GM15510 (cell line): Measurements from ENCODE around the gene LHX3.

ENCODE experiments used
- POLR2A ChIP-seq: IDR thresholded peaks from 3 replicates; pipeline ENCODE4 v1.6.1; 2011; ENCODE audit warnings: borderline replicate concordance; ENCODE audit not compliant: insufficient read length; ENCODE audit errors: extremely low read depth

The LHX3 gene

DNA sequence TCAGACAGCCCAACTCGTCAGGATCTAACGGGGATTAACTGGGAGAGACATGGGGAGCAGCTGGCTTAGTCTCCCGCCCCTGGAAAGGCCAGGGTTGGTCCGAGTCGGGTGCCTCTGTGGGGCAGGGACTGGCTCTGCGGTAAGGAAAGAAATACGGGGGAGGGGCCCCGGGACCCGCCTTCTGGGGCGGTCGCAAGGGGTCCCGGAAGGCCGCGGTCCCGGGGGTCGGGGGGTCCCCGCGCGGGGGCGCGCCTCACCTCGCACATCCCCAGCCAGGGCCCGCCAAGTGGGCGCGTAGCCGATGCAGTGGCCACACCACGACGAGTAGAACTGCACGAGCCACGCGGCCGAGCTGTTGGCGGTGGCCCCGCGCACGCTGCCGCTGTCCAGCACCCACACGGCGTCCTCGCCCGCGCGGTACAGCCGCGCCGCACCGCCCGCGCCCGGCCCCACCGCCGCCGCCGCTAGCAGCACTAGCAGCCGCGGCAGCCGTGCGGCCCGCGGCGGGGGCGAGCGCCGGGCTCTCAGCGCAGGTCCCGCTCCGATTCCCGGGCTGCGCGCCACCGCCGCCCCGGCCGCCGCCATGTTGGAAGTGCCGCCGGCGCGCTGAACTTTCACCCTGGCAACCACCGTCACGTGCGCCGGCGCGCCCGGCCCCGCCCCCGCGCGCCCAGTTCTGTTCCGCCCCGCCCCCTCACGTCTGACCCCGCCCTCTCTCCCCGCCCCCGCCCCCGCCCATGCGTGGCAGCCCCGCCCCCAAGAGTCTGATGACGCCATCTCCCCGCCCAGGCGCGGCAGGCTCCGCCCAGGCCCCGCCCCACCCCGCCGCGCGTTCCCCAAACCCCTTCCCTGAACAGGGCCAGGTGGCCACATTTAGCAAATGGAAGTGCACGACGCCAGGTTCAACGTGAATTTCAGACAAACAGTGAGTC, 40.6 kb upstream of the LHX3 start, which contains the start of gene QSOX2:
Gene QSOX2 (minus strand): TSS at position 594 of the 932 bp plus-strand sequence. CDS start 9 bp downstream, at position 585.
- peak; percentile 65 for TF ChIP-seq POLR2A

DNA sequence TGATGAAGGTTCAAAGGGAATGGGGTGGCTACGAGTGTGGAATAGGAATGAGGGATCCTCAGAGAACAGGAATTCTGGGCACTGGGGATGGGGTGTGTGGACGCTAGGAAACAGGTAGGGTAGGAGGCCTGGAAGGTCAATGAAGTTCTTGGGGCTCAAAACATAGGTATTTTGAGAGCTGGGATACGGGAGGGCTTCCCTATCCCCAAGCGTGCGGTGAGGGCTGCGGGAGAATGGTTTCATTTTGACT, 40.0 kb upstream of the LHX3 start:
- no peak for TF ChIP-seq POLR2A

GRCh38 chr9:136244122-136244968, 39.4 kb upstream of the LHX3 start:
- peak; percentile 29 for TF ChIP-seq POLR2A

GRCh38 chr9:136243631-136244030, 38.7 kb upstream of the LHX3 start:
- TF ChIP-seq POLR2A: no peak

DNA sequence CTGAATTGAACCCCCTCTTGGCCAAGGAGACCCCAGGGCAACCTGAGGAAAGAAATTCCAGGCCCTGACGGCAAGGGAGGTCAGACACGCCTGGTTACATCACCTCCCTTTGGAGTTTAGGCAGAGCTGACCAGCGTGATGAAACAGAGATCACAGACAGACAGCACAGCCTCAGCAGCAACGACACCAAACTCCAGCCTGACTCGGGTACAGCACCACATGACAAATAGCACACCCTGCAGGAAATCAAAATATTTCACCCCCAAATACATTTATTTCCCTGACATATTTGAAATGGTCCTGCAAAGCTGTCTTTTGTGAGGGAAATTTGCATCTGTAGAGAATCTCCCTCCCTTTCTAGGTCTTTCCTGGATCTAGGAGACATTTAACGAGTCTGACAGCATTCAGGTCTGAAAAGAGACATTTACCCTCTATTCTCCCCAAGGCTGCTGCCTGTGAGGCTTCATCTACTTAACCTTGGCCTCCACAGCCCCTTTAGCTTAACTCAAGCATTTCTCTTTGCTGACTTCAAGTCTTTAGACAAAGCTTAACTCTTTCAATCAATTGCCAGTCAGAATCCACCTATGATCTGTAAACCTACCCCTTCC, 38.1 kb upstream of the LHX3 start:
- TF ChIP-seq POLR2A: no peak

DNA sequence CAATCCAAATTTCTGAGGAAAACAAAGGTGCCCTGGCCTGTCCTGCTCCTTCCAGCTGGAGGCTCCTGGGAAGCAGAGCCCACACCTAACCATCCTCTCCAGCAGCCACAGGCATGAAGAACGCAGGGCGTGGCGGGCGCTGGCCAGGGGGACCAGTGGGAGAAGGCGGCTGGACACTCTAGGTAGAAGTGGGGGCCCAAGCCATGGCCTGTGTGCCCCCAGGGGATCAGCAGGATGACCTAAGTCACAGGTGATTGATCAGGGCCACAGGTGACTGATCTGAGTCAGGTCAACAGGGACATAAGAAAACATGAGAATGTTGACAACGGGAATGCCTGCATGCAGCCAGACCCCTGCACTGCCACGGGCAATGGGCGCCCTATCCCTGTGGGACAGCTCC, 37.3 kb upstream of the LHX3 start:
- no peak for TF ChIP-seq POLR2A

- TF ChIP-seq POLR2A: no peak
Measured at GRCh38 chr9:136241542-136241941, 36.6 kb upstream of the LHX3 start.

DNA sequence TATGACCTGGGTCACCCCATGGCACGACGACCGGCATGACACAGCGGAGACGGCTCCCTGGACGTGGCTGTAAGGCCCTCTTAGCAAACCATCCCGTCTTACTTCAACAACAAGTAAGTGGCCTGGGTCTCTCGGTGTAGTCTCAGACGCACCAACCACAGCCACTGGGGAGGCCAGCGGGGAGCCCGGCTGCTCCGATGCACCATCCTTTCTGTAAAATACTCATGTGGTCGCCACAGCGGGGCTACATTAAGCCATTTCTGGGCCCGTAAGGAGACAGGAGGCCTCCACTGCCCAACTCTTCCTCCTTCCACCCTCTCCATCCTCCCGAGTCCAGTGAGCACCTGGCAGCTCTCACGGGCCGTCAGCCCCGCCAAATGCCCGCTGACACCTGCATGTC, 36.0 kb upstream of the LHX3 start:
- no peak for TF ChIP-seq POLR2A

- TF ChIP-seq POLR2A: no peak
Measured at GRCh38 chr9:136239983-136240330, 35.0 kb upstream of the LHX3 start.

- TF ChIP-seq POLR2A: no peak
Measured at GRCh38 chr9:136239135-136239982, 34.4 kb upstream of the LHX3 start.

DNA sequence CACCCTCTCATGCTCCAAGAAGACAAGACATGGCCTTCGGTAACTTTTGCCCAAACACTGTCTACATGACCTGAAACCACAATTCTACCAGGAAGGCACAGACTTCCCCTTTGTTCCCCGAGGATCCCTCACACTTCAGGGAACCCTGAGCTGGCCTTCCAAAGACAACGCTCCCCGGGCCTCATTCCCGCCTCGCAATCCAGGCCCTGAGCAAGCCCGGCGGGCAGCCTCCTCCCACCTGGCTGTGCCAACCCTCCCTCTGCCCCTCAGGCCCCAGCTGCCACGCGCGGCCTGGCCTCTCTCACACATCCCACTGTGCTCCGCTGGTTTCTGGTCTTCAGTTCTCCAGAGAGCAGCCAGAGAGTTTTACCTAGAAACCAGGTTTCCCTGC, 33.4 kb upstream of the LHX3 start:
- no peak for TF ChIP-seq POLR2A

DNA sequence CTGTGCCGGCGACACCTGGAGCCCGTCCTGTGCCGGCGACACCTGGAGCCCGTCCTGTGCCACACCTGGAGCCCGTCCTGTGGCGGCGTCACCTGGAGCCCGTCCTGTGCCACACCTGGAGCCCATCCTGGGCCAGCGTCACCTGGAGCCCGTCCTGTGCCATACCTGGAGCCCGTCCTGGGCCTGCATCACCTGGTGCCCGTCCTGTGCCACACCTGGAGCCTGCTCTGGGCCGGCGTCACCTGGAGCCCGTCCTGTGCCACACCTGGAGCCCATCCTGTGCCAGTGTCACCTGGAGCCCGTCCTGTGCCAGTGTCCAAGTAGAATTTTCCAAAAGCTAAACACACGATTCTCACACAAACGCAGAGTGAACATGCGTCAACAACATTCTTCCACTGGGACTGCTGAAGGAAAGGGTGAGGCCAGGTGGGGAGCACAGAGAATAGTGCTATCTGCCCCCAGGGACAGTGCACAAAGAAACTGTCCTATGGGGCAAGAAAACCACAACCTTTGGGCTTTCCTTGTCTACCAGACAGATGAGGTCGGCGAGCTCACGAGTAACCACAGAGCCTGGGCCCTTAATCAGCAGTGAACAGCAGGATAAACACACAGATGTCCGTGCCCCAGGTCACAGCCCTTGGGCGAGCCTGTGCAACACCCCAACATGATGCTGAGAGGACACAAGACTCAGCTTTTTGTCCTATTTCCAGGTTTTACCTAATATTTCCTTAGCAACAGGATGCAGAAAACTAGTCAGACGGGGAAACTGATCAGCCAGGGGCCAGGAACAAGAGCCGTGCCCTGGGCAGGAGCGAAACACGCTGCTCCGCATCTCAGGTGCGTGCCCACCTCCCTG, 32.8 kb upstream of the LHX3 start:
- TF ChIP-seq POLR2A: no peak

DNA sequence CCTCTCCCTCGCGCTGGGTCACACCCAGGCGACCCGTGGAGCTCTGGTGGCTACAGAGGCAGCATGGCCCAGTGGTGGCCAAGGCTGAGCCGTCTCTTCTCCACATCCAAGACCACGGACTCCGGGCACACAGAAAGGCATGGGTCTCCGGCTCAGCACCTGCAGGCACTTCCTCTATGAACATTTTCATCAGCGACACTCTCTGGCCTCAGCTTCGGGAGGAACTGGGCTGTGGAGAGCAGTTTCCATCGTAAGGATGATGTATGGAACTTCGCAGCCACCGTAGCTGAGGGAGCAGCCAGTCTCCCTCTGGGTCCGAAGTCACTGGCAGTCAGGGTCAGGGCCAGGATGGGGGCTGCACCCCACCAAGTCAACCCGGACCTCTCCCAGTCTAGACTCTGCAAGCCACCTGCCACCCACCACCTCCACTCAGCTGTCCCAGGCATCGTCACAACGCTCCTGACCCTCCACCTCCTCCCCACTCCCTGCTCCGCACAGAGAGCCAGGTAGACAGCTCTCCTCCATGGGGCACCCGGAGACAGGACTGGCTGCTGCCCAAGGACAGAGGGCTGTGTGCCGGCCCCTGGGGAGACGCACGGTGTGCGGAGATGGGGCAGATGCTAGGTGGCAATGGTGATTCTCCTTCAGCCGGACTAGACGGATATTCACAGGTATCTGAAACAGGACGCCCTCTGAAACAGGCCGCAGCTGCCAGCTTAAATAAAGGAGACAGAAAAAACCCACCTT, 31.0 kb upstream of the LHX3 start:
- no peak for TF ChIP-seq POLR2A
